Upper lobe of right lung (tissue), 1 donor: ENCODE data around the gene HADHB. TPM values are rescaled to one million over a fixed set of nuclear protein-coding genes. Genes with fewer than 3 reads are reported as not detected.

Experiments used
- ATAC-seq: fragments of 200-7000 bp; cut with Tn5 transposase; one replicate; pipeline ENCODE4 v1.9.1; 2020; ENCODE audit warnings: mild to moderate bottlenecking, moderate library complexity
- DNase-seq: peaks from one replicate; pipeline ENCODE4 v3.0.0-alpha.2; 2020
- H3K27ac ChIP-seq: fragments of 200-600 bp; one replicate; pipeline ENCODE4 v1.8.0; 2022
- H3K27me3 ChIP-seq: fragments of 200-600 bp; one replicate; pipeline ENCODE4 v1.8.0; 2022; ENCODE audit warnings: mild to moderate bottlenecking
- H3K36me3 ChIP-seq: fragments of 200-600 bp; one replicate; pipeline ENCODE4 v1.8.0; 2022
- H3K4me1 ChIP-seq: fragments of 200-600 bp; one replicate; pipeline ENCODE4 v1.8.0; 2022
- H3K4me3 ChIP-seq: fragments of 200-600 bp; one replicate; pipeline ENCODE4 v1.8.0; 2022; ENCODE audit warnings: mild to moderate bottlenecking
- H3K9me3 ChIP-seq: fragments of 200-600 bp; one replicate; pipeline ENCODE4 v1.8.0; 2022
- intact Hi-C: fragments of 100-400 bp; cut with DNase I; formaldehyde crosslinking; loops from one replicate; pipeline ENCODE4 v1.11.0; 2022
- total RNA-seq: library from RNA; stranded (reverse); fragmentation: NEBNext Ultra II Directional; extraction: Animal tissue kit (Norgen Biotek cat#: 25700); gene quantifications from one replicate; pipeline ENCODE4 v1.2.1, GENCODE V29; 2021
- TF ChIP-seq, protein P1 (sequence below): fragments of 200-600 bp; IDR thresholded peaks from one replicate; pipeline ENCODE4 v1.8.0; 2022; ENCODE audit warnings: antibody characterized with exemption
- donor health status: DM: no; HTN: yes; CAD: no; lungs with severe emphysema.

HADHB gene
- total RNA-seq, 1 donor from 2014 or later = 105 TPM

GRCh38 chr2:26276484-26277227, 31.9 kb downstream of the HADHB start:
- H3K36me3 ChIP-seq = peaks cover 64% of the 10 kb centered on the region
- H3K27ac ChIP-seq = no peak overlapping the region
- no peak for DNase-seq
- intact Hi-C loops = no loop called here
- TF ChIP-seq, protein P1, sequence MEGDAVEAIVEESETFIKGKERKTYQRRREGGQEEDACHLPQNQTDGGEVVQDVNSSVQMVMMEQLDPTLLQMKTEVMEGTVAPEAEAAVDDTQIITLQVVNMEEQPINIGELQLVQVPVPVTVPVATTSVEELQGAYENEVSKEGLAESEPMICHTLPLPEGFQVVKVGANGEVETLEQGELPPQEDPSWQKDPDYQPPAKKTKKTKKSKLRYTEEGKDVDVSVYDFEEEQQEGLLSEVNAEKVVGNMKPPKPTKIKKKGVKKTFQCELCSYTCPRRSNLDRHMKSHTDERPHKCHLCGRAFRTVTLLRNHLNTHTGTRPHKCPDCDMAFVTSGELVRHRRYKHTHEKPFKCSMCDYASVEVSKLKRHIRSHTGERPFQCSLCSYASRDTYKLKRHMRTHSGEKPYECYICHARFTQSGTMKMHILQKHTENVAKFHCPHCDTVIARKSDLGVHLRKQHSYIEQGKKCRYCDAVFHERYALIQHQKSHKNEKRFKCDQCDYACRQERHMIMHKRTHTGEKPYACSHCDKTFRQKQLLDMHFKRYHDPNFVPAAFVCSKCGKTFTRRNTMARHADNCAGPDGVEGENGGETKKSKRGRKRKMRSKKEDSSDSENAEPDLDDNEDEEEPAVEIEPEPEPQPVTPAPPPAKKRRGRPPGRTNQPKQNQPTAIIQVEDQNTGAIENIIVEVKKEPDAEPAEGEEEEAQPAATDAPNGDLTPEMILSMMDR = no peak
- H3K9me3 ChIP-seq = no peaks in the 10 kb centered on the region
- H3K27me3 ChIP-seq = no peaks in the 10 kb centered on the region
- peaks cover 32% of the 10 kb centered on the region for H3K4me1 ChIP-seq
- no peak for ATAC-seq
- no peak overlapping the region for H3K4me3 ChIP-seq

GRCh38 chr2:26279886-26280285, 35.1 kb downstream of the HADHB start:
- intact Hi-C loops = no loop called here
- TF ChIP-seq, protein P1 = no peak
- Histone ChIP-seq H3K36me3 (peaks cover 94% of the 10 kb centered on the region), H3K4me1 (peaks cover 9% of the 10 kb centered on the region), H3K27ac (no peak overlapping the region), H3K9me3 (no peaks in the 10 kb centered on the region), H3K4me3 (no peak overlapping the region), H3K27me3 (no peaks in the 10 kb centered on the region)
- ATAC-seq (no peak), DNase-seq (no peak)

DNA sequence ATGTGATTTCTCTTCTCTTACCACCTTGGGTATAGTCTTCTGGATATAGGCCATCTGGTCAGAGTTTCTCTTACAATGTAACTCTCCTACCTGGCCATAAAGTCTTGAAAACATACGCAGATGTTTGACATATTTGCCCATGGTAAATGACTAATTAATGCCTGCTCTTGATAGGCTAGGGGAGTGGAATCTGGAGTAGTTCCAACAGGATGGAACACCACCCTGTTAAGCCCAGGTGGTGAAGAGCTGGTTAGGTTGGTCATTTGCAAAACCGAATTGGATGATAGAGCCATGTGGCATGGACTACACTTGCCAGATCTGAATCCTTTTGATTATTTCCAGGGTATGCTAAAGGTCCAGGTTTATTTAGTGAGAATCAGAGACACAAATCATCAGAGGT, 36.5 kb downstream of the HADHB start:
- TF ChIP-seq, protein P1 = no peak
- DNase-seq (no peak), ATAC-seq (no peak)
- peaks cover 97% of the 10 kb centered on the region for H3K36me3 ChIP-seq
- H3K27ac ChIP-seq = no peak overlapping the region
- intact Hi-C loops = no loop called here
- no peaks in the 10 kb centered on the region for H3K9me3 ChIP-seq
- no peaks in the 10 kb centered on the region for H3K27me3 ChIP-seq
- H3K4me1 ChIP-seq = no peaks in the 10 kb centered on the region
- no peak overlapping the region for H3K4me3 ChIP-seq

- ATAC-seq (no peak), DNase-seq (no peak)
- intact Hi-C loops = no loop called here
- Histone ChIP-seq H3K27me3 (no peaks in the 10 kb centered on the region), H3K36me3 (peaks cover 97% of the 10 kb centered on the region), H3K4me3 (no peak overlapping the region), H3K27ac (no peak overlapping the region), H3K9me3 (no peaks in the 10 kb centered on the region), H3K4me1 (no peaks in the 10 kb centered on the region)
- TF ChIP-seq, protein P1 = no peak
Measured at GRCh38 chr2:26283606-26284005, 38.9 kb downstream of the HADHB start.

DNA sequence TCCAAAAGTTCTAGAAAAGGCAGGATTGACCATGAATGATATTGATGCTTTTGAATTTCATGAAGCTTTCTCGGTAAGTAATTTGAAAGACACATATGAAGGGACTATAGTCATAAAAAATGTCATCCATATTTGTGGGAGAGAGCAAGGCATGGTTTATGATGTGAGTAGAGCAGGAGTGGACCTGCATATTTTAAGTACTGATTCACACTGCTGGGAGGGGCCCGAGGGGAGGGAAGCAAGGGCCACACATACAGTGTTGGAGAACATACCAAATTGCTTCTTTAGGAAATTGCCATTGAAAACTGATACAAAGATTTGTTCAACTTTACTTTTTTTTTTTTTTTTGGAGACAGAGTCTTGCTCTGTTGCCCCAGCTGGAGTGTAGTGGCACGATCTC, 39.4 kb downstream of the HADHB start:
- DNase-seq (no peak), ATAC-seq (no peak)
- TF ChIP-seq, protein P1 = no peak
- intact Hi-C loops = no loop called here
- H3K27ac ChIP-seq = no peak overlapping the region
- peaks cover 96% of the 10 kb centered on the region for H3K36me3 ChIP-seq
- H3K4me3 ChIP-seq = no peak overlapping the region
- no peaks in the 10 kb centered on the region for H3K4me1 ChIP-seq
- H3K27me3 ChIP-seq = no peaks in the 10 kb centered on the region
- H3K9me3 ChIP-seq = no peaks in the 10 kb centered on the region
